Astrocyte (in vitro differentiated cells and primary cell): ENCODE data around the gene POU6F2. TPM values are rescaled to one million over a fixed set of nuclear protein-coding genes. Genes with fewer than 3 reads are reported as not detected.

ENCODE experiments used
- DNase-seq: peaks from one replicate; pipeline ENCODE4 v3.0.0-alpha.2; 2010; ENCODE audit warnings: low read depth
- FAIRE-seq: peaks from 2 replicates; lab custom pipeline; 2011; peaks lifted over from hg19 to GRCh38; lab: Jason Lieb, UNC
- H2AFZ ChIP-seq: 2 replicates; pipeline ENCODE4 v1.6.0; 2012; ENCODE audit warnings: low read depth, low read length, inconsistent platforms
- H3K27ac ChIP-seq: 2 replicates; pipeline ENCODE4 v1.5.1; 2011; ENCODE audit warnings: low read depth, low read length, inconsistent platforms
- H3K27me3 ChIP-seq: 2 replicates; pipeline ENCODE4 v1.6.0; 2011; ENCODE audit warnings: low read length, inconsistent platforms; ENCODE audit not compliant: insufficient read depth
- H3K36me3 ChIP-seq: 2 replicates; pipeline ENCODE4 v1.5.1; 2011; ENCODE audit warnings: low read length, inconsistent platforms; ENCODE audit not compliant: insufficient read depth
- H3K4me1 ChIP-seq: 2 replicates; pipeline ENCODE4 v1.5.1; 2011; ENCODE audit warnings: low read length, inconsistent platforms; ENCODE audit not compliant: insufficient read depth
- H3K4me2 ChIP-seq: 2 replicates; pipeline ENCODE4 v1.6.0; 2012; ENCODE audit warnings: low read length, inconsistent platforms
- H3K4me3 ChIP-seq: 2 replicates; pipeline ENCODE4 v1.5.1; 2011; ENCODE audit warnings: low read depth, mild to moderate bottlenecking, low read length, inconsistent platforms; ENCODE audit not compliant: insufficient read depth
- H3K79me2 ChIP-seq: 2 replicates; pipeline ENCODE4 v1.6.0; 2012; ENCODE audit warnings: mild to moderate bottlenecking, low read length, inconsistent platforms; ENCODE audit not compliant: insufficient read depth
- H3K9ac ChIP-seq: 2 replicates; pipeline ENCODE4 v1.6.0; 2012; ENCODE audit warnings: mild to moderate bottlenecking, low read length, inconsistent platforms
- H3K9me3 ChIP-seq: 2 replicates; pipeline ENCODE4 v1.5.1; 2012; ENCODE audit warnings: low read depth, mild to moderate bottlenecking, low read length, inconsistent platforms; ENCODE audit not compliant: insufficient read depth
- H4K20me1 ChIP-seq: 2 replicates; pipeline ENCODE4 v1.6.0; 2012; ENCODE audit warnings: low read length, inconsistent platforms; ENCODE audit not compliant: insufficient read depth
- H3K27ac Mint-ChIP-seq: one replicate; pipeline ENCODE4 v1.8.0; 2021; ENCODE audit warnings: mild to moderate bottlenecking, mixed read lengths; ENCODE audit not compliant: unreplicated experiment
- H3K27me3 Mint-ChIP-seq: one replicate; pipeline ENCODE4 v1.8.0; 2021; ENCODE audit warnings: low read depth, mixed read lengths; ENCODE audit not compliant: unreplicated experiment
- H3K36me3 Mint-ChIP-seq: one replicate; pipeline ENCODE4 v1.8.0; 2021; ENCODE audit warnings: low read depth, mixed read lengths; ENCODE audit not compliant: unreplicated experiment
- H3K4me1 Mint-ChIP-seq: one replicate; pipeline ENCODE4 v1.8.0; 2021; ENCODE audit warnings: low read depth, mixed read lengths; ENCODE audit not compliant: unreplicated experiment
- H3K4me3 Mint-ChIP-seq: one replicate; pipeline ENCODE4 v1.8.0; 2021; ENCODE audit warnings: mild to moderate bottlenecking, moderate library complexity, mixed read lengths; ENCODE audit not compliant: unreplicated experiment
- H3K9me3 Mint-ChIP-seq: one replicate; pipeline ENCODE4 v1.8.0; 2021; ENCODE audit warnings: mild to moderate bottlenecking, mixed read lengths; ENCODE audit not compliant: unreplicated experiment
- CTCF ChIP-seq: IDR thresholded peaks from 2 replicates; pipeline ENCODE4 v1.5.1; 2011; ENCODE audit warnings: low read depth, mild to moderate bottlenecking, inconsistent platforms, low read length, moderate library complexity; ENCODE audit not compliant: insufficient read depth
- EZH2 ChIP-seq: IDR thresholded peaks from 2 replicates; pipeline ENCODE4 v1.6.1; 2012; ENCODE audit warnings: mild to moderate bottlenecking, low read length, inconsistent platforms; ENCODE audit not compliant: insufficient read depth
- total RNA-seq: library from RNA; stranded (reverse); gene quantifications from 2 replicates; pipeline ENCODE4 v1.2.1, GENCODE V29; 2021

POU6F2 gene
- total RNA-seq, 1 donor from 2014 or later: 0.45 TPM

- no peak for FAIRE-seq
- Histone ChIP-seq H3K79me2 (no peaks in the 10 kb centered on the region), H3K4me3 (no peak overlapping the region), H4K20me1 (no peaks in the 10 kb centered on the region), H3K9me3 (no peaks in the 10 kb centered on the region), H2AFZ (no peak overlapping the region), H3K27ac (no peak overlapping the region), H3K27me3 (no peaks in the 10 kb centered on the region), H3K4me2 (no peak overlapping the region), H3K36me3 (no peaks in the 10 kb centered on the region), H3K9ac (no peak overlapping the region), H3K4me1 (no peaks in the 10 kb centered on the region)
- TF ChIP-seq CTCF: no peak
- no peak for TF ChIP-seq EZH2
- DNase-seq: no peak
- no peak overlapping the region for H3K4me3 Mint-ChIP-seq
- H3K9me3 Mint-ChIP-seq: no peaks in the 10 kb centered on the region
- no peaks in the 10 kb centered on the region for H3K36me3 Mint-ChIP-seq
- H3K27ac Mint-ChIP-seq: no peak overlapping the region
- H3K4me1 Mint-ChIP-seq: peaks cover 17% of the 10 kb centered on the region
- H3K27me3 Mint-ChIP-seq: peaks cover 2% of the 10 kb centered on the region
Observed at GRCh38 chr7:39199951-39200350, 222.2 kb downstream of the POU6F2 start.

- H3K27me3 ChIP-seq: no peaks in the 10 kb centered on the region
- no peaks in the 10 kb centered on the region for H3K4me1 ChIP-seq
- no peaks in the 10 kb centered on the region for H3K9me3 ChIP-seq
- H3K4me3 ChIP-seq: no peak overlapping the region
- no peak for FAIRE-seq
- Mint-ChIP-seq H3K36me3 (no peaks in the 10 kb centered on the region), H3K4me1 (peaks cover 17% of the 10 kb centered on the region), H3K27ac (no peak overlapping the region), H3K9me3 (no peaks in the 10 kb centered on the region), H3K4me3 (no peak overlapping the region), H3K27me3 (no peaks in the 10 kb centered on the region)
- no peaks in the 10 kb centered on the region for H3K79me2 ChIP-seq
- H4K20me1 ChIP-seq: no peaks in the 10 kb centered on the region
- DNase-seq: no peak
- H3K9ac ChIP-seq: no peak overlapping the region
- no peaks in the 10 kb centered on the region for H3K36me3 ChIP-seq
- H2AFZ ChIP-seq: no peak overlapping the region
- no peak overlapping the region for H3K4me2 ChIP-seq
- H3K27ac ChIP-seq: no peak overlapping the region
- TF ChIP-seq EZH2 (no peak), CTCF (no peak)
Observed at GRCh38 chr7:39202041-39202440, 224.3 kb downstream of the POU6F2 start.

GRCh38 chr7:39210362-39210761 is 232.7 kb downstream of the POU6F2 start:
- H2AFZ ChIP-seq: no peak overlapping the region

More at GRCh38 chr7:39210362-39210761, 232.7 kb downstream of the POU6F2 start:
- no peak overlapping the region for H3K27ac Mint-ChIP-seq
- no peaks in the 10 kb centered on the region for H3K4me1 ChIP-seq
- H3K4me3 ChIP-seq: no peak overlapping the region
- no peak overlapping the region for H3K27ac ChIP-seq
- no peaks in the 10 kb centered on the region for H3K79me2 ChIP-seq
- H3K27me3 Mint-ChIP-seq: peaks cover 2% of the 10 kb centered on the region
- peaks cover 1% of the 10 kb centered on the region for H3K36me3 Mint-ChIP-seq
- H4K20me1 ChIP-seq: no peaks in the 10 kb centered on the region
- H3K27me3 ChIP-seq: no peaks in the 10 kb centered on the region
- H3K36me3 ChIP-seq: no peaks in the 10 kb centered on the region
- H3K9me3 ChIP-seq: no peaks in the 10 kb centered on the region
- H3K9me3 Mint-ChIP-seq: peaks cover 6% of the 10 kb centered on the region
- peaks cover 3% of the 10 kb centered on the region for H3K4me1 Mint-ChIP-seq
- H3K9ac ChIP-seq: no peak overlapping the region
- H3K4me2 ChIP-seq: no peak overlapping the region
- H3K4me3 Mint-ChIP-seq: no peak overlapping the region
- FAIRE-seq (no peak), DNase-seq (no peak)
- TF ChIP-seq CTCF: no peak
- no peak for TF ChIP-seq EZH2
